Caco-2 (cell line): ENCODE data around the gene PDE9A. TPM values are rescaled to one million over a fixed set of nuclear protein-coding genes. Genes with fewer than 3 reads are reported as not detected.

Source experiments
- BruUV-seq: library from RNA; stranded (reverse); fragments of 400-500 nt; replicated peaks from 2 replicates; lab custom pipeline; 2021; lab: Mats Ljungman, UMichigan
- CTCF ChIA-PET: fragments of 300-600 bp; sonication (Branson Sonifier 250); formaldehyde crosslinking; loops from one replicate; lab custom pipeline; 2022; ENCODE audit warnings: antibody characterized with exemption; lab: Charles Lee
- POLR2A ChIA-PET: fragments of 300-600 bp; sonication (Branson Sonifier 250); formaldehyde crosslinking; loops from one replicate; lab custom pipeline; 2022; ENCODE audit warnings: antibody characterized with exemption; lab: Charles Lee
- DNase-seq, 2 experiments: peaks; one replicate each; pipeline versions ENCODE4 v3.0.0 to v3.0.0-alpha.2; 2020 to 2022
- H3K27me3 ChIP-seq: replicated peaks from 2 replicates; pipeline ENCODE4 v1.6.0; 2011; ENCODE audit warnings: low read length; ENCODE audit not compliant: control insufficient read depth, insufficient read depth
- H3K36me3 ChIP-seq: 2 replicates; pipeline ENCODE4 v1.5.1; 2011; ENCODE audit warnings: low read length; ENCODE audit not compliant: control insufficient read depth, insufficient read depth
- H3K4me1 ChIP-seq: fragments of 250-450 bp; sonication (Bioruptor Pico); 2 replicates; pipeline ENCODE4 v1.5.1; 2020; ENCODE audit warnings: mild to moderate bottlenecking
- H3K4me3 ChIP-seq: 2 replicates; pipeline ENCODE4 v1.5.1; 2011; ENCODE audit warnings: low read depth, mild to moderate bottlenecking, control low read depth, low read length
- H3K9me3 ChIP-seq: fragments of 250-450 bp; sonication (Bioruptor Pico); 2 replicates; pipeline ENCODE4 v1.5.1; 2020; ENCODE audit warnings: mild to moderate bottlenecking, moderate library complexity
- H3K27ac Mint-ChIP-seq: one replicate; pipeline ENCODE4 v1.8.0; 2022; ENCODE audit warnings: mixed read lengths; ENCODE audit not compliant: unreplicated experiment
- H3K27me3 Mint-ChIP-seq: one replicate; pipeline ENCODE4 v1.8.0; 2022; ENCODE audit warnings: mixed read lengths; ENCODE audit not compliant: insufficient read depth, unreplicated experiment
- H3K36me3 Mint-ChIP-seq: one replicate; pipeline ENCODE4 v1.8.0; 2022; ENCODE audit warnings: mild to moderate bottlenecking, mixed read lengths; ENCODE audit not compliant: insufficient read depth, unreplicated experiment
- H3K4me1 Mint-ChIP-seq: one replicate; pipeline ENCODE4 v1.8.0; 2022; ENCODE audit warnings: low read depth, mixed read lengths; ENCODE audit not compliant: unreplicated experiment
- H3K4me3 Mint-ChIP-seq: one replicate; pipeline ENCODE4 v1.8.0; 2022; ENCODE audit warnings: mild to moderate bottlenecking, moderate library complexity, mixed read lengths; ENCODE audit not compliant: unreplicated experiment
- H3K9me3 Mint-ChIP-seq: one replicate; pipeline ENCODE4 v1.8.0; 2022; ENCODE audit warnings: mixed read lengths; ENCODE audit not compliant: unreplicated experiment
- intact Hi-C: fragments of 100-400 bp; cut with micrococcal nuclease; formaldehyde crosslinking; loops from one replicate; pipeline ENCODE4 v1.10.0; 2022; ENCODE audit not compliant: unreplicated experiment
- total RNA-seq: library from RNA; stranded (reverse); gene quantifications from 2 replicates; pipeline ENCODE4 v1.2.3, GENCODE V29; 2022
- TF ChIP-seq, protein P1 (sequence below), 2 experiments: fragments of 200-600 bp in 1 of 2; IDR thresholded peaks; 1 replicate in 1 of 2; 2 replicates in 1 of 2; pipeline versions ENCODE4 v1.5.1 to v1.8.0; 2011 to 2022; ENCODE audit warnings: antibody characterized with exemption in 1 of 2, control low read depth in 1 of 2, inconsistent platforms in 1 of 2, low read depth in 1 of 2, low read length in 1 of 2, mild to moderate bottlenecking in 1 of 2, moderate library complexity in 1 of 2; ENCODE audit not compliant: insufficient read depth in 1 of 2, severe bottlenecking in 1 of 2, unreplicated experiment in 1 of 2

The PDE9A gene
- total RNA-seq, 1 experiment from 2014 or later, result 9.7 TPM

DNA sequence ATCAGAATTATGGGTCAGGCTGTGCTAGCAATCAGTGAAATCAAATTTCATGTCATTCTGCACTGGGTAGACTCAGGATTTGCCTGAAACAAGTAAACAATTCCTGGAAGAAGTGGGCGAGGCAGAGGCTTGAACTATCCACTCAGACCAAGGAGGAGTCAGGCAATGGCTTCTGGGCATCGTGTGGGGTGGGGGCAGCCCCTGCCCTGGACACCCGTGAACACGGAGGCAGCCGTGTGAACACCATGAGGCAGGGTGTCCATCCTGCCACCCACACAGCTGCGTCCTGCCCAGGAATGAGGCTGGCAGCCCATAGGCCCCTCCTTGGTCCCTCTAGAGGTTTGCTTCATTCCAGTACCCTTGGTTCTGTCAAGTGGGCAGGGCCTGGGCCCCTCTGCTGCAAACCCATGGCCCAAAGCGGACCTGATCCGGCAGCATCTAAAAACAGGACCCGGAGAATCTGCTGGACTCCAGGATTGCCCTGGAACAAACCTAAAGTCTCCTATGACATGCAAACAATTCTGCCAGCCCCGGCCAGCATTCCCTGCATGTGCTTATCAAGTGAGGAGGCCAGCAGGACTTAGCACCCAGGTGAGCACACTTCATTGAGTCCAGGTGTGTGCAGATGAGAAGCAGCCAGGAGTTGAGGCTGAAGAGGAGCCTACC, 69.5 kb downstream of the PDE9A start:
- intact Hi-C loops, result no loop called here
- Histone ChIP-seq H3K4me3 (no peak overlapping the region), H3K4me1 (peaks cover 34% of the 10 kb centered on the region), H3K9me3 (no peaks in the 10 kb centered on the region), H3K27me3 (no peaks in the 10 kb centered on the region), H3K36me3 (no peaks in the 10 kb centered on the region)
- H3K9me3 Mint-ChIP-seq, result no peaks in the 10 kb centered on the region
- H3K27ac Mint-ChIP-seq, result no peak overlapping the region
- no TSS peak for BruUV-seq
- TF ChIP-seq, protein P1, sequence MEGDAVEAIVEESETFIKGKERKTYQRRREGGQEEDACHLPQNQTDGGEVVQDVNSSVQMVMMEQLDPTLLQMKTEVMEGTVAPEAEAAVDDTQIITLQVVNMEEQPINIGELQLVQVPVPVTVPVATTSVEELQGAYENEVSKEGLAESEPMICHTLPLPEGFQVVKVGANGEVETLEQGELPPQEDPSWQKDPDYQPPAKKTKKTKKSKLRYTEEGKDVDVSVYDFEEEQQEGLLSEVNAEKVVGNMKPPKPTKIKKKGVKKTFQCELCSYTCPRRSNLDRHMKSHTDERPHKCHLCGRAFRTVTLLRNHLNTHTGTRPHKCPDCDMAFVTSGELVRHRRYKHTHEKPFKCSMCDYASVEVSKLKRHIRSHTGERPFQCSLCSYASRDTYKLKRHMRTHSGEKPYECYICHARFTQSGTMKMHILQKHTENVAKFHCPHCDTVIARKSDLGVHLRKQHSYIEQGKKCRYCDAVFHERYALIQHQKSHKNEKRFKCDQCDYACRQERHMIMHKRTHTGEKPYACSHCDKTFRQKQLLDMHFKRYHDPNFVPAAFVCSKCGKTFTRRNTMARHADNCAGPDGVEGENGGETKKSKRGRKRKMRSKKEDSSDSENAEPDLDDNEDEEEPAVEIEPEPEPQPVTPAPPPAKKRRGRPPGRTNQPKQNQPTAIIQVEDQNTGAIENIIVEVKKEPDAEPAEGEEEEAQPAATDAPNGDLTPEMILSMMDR (IDR thresholded peaks at IDR 0.05; ENCODE audit: insufficient read depth in 1 of 2, low read depth in 1 of 2, low read length in 1 of 2, severe bottlenecking in 1 of 2, unreplicated experiment in 1 of 2), result no peak
- no peak overlapping the region for H3K4me3 Mint-ChIP-seq
- CTCF ChIA-PET, result no interaction called here
- DNase-seq, result no peak
- no peaks in the 10 kb centered on the region for H3K27me3 Mint-ChIP-seq
- H3K36me3 Mint-ChIP-seq, result no peaks in the 10 kb centered on the region
- peaks cover 6% of the 10 kb centered on the region for H3K4me1 Mint-ChIP-seq
- POLR2A ChIA-PET, result no interaction called here

- Mint-ChIP-seq H3K27me3 (no peaks in the 10 kb centered on the region), H3K27ac (peak overlapping the region; percentile 57), H3K4me1 (peaks cover 6% of the 10 kb centered on the region), H3K4me3 (no peak overlapping the region), H3K36me3 (no peaks in the 10 kb centered on the region), H3K9me3 (no peaks in the 10 kb centered on the region)
- intact Hi-C loops, result no loop called here
- BruUV-seq, result no TSS peak
- Histone ChIP-seq H3K4me3 (no peak overlapping the region), H3K9me3 (no peaks in the 10 kb centered on the region), H3K36me3 (no peaks in the 10 kb centered on the region), H3K4me1 (peaks cover 34% of the 10 kb centered on the region), H3K27me3 (no peaks in the 10 kb centered on the region)
- TF ChIP-seq, protein P1 (IDR thresholded peaks at IDR 0.05; ENCODE audit: insufficient read depth in 1 of 2, low read depth in 1 of 2, low read length in 1 of 2, severe bottlenecking in 1 of 2, unreplicated experiment in 1 of 2), result no peak
- peak; percentile 25 to 74 for DNase-seq
- ChIA-PET POLR2A (no interaction called here), CTCF (no interaction called here)
Measured at GRCh38 chr21:42724226-42724920, 71.0 kb downstream of the PDE9A start.

DNA sequence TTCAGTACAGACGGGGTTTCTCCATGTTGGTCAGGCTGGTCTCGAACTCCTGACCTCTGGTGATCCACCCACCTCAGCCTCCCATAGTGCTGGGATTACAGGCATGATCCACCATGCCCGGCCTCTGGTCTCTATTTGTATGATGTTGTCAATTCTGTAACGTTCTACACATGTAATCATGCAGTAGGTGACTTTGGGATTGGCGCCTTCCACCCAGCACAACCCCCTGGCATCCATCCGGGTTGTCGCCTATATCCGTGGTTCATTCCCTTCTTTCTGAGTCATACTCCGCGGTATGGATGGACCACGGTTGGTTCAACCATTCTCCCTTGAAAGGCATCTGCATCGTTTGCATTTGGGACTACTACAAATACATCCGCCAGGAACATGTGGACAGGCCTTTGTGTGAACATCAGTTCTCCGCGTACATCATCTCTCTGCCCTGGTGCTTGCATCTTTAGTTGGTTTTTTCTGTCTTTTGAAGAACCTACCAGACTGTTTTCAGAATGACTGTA, 72.1 kb downstream of the PDE9A start:
- Mint-ChIP-seq H3K9me3 (no peaks in the 10 kb centered on the region), H3K4me1 (peaks cover 6% of the 10 kb centered on the region), H3K36me3 (no peaks in the 10 kb centered on the region), H3K4me3 (no peak overlapping the region), H3K27ac (no peak overlapping the region), H3K27me3 (no peaks in the 10 kb centered on the region)
- ChIA-PET CTCF (no interaction called here), POLR2A (no interaction called here)
- intact Hi-C loops, result no loop called here
- TF ChIP-seq, protein P1 (IDR thresholded peaks at IDR 0.05; ENCODE audit: insufficient read depth in 1 of 2, low read depth in 1 of 2, low read length in 1 of 2, severe bottlenecking in 1 of 2, unreplicated experiment in 1 of 2), result no peak
- Histone ChIP-seq H3K27me3 (no peaks in the 10 kb centered on the region), H3K4me3 (no peak overlapping the region), H3K9me3 (no peaks in the 10 kb centered on the region; the same call in 1 of the 2 replicates), H3K36me3 (no peaks in the 10 kb centered on the region), H3K4me1 (peaks cover 34% of the 10 kb centered on the region)
- no TSS peak for BruUV-seq
- no peak for DNase-seq
